Measurements from ENCODE around the gene FOLH1. TPM values are rescaled to one million over a fixed set of nuclear protein-coding genes. Genes with fewer than 3 reads are reported as not detected.
"Not testable (repeated sequence)": the region's sequence is repeated elsewhere in the genome, so short reads cannot be mapped to it uniquely, and the experiment has no call there.

FOLH1 gene
- total and polyA plus RNA-seq, 2 donors (not counting 1 experiment from before 2014, with no cell fraction given) = 1.2 TPM; not detected in 1

DNA sequence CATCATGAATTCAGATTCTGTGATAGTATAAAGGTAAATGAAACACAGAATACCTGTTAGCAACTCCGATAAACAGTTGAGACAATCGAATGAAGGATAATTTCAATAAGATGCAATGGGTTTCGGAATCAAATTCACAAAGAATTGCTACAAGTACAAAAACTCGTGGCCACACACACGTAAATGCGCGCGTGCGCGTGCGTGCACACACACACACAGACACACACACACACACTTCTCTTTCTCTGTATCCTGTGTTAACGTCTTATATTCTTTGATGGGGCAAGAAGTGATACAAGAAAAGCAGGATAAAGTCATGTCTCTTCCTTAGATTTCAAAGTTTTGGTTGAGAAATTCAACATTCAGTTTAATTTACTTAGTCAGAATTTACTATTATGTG, 57.2 kb downstream of the FOLH1 start:
- Histone ChIP-seq H3K9ac (ENCODE audit: insufficient read depth, low read length) (no peak overlapping the region), H3K36me3 (ENCODE audit: control insufficient read depth, insufficient read depth, low read length) (no peaks in the 10 kb centered on the region), H4K20me1 (ENCODE audit: control insufficient read depth, extremely low read depth, insufficient read depth, low read length) (no peaks in the 10 kb centered on the region), H3K9me3 (ENCODE audit: control insufficient read depth, insufficient read depth, low read depth, low read length) (no peaks in the 10 kb centered on the region), H3K27me3 (ENCODE audit: control insufficient read depth, insufficient read depth, low read length) (no peaks in the 10 kb centered on the region), H3K4me3 (replicated peaks in 1 of 4; ENCODE audit: control extremely low read depth in 1 of 4, insufficient read depth in 1 of 4, low read depth in 3 of 4, low read length in 4 of 4) (no peak overlapping the region), H3K79me2 (ENCODE audit: control insufficient read depth, insufficient read depth, low read length) (no peaks in the 10 kb centered on the region), H3K4me1 (ENCODE audit: control insufficient read depth, extremely low read depth, insufficient read depth, low read length) (no peaks in the 10 kb centered on the region), H2AFZ (ENCODE audit: low read length) (no peak overlapping the region), H3K4me2 (ENCODE audit: extremely low read depth, insufficient read depth, low read length) (no peak overlapping the region), H3K27ac (ENCODE audit: insufficient read depth, low read length) (no peak overlapping the region)
- DNase-seq (ENCODE audit: low read depth in 2 of 2) = no peak
- no peak for TF ChIP-seq EZH2 (IDR thresholded peaks at IDR 0.05; ENCODE audit: low read length, missing control alignments)
- TF ChIP-seq, protein P1, sequence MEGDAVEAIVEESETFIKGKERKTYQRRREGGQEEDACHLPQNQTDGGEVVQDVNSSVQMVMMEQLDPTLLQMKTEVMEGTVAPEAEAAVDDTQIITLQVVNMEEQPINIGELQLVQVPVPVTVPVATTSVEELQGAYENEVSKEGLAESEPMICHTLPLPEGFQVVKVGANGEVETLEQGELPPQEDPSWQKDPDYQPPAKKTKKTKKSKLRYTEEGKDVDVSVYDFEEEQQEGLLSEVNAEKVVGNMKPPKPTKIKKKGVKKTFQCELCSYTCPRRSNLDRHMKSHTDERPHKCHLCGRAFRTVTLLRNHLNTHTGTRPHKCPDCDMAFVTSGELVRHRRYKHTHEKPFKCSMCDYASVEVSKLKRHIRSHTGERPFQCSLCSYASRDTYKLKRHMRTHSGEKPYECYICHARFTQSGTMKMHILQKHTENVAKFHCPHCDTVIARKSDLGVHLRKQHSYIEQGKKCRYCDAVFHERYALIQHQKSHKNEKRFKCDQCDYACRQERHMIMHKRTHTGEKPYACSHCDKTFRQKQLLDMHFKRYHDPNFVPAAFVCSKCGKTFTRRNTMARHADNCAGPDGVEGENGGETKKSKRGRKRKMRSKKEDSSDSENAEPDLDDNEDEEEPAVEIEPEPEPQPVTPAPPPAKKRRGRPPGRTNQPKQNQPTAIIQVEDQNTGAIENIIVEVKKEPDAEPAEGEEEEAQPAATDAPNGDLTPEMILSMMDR (conservative IDR thresholded peaks at IDR 0.05 in 1 of 2, IDR thresholded peaks at IDR 0.05 in 1 of 2; ENCODE audit: low read depth in 1 of 2, low read length in 2 of 2) = no peak

DNA sequence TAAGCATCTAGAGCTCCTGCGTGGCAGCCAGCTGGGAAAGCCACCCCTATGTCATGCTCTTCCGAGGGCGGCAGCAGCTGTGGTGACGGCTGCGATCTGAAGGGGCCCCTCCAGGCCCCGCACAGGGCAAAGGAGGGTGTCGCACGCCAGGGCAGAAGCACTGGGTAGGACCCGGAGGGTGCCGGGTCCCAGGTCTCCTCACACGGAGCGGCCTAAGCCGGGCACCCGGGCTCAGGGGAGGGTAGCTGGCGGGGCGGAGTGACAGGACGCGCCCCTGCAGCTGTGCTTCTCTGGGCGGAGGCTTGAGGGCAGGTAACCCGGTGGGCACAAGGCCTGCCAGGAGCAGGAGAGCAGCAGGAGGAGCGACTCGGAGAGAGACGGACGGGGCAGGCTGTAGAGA, 106.0 kb downstream of the FOLH1 start:
- H3K27ac ChIP-seq (ENCODE audit: insufficient read depth, low read length); H3K4me3 ChIP-seq (replicated peaks in 1 of 4; ENCODE audit: control extremely low read depth in 1 of 4, insufficient read depth in 1 of 4, low read depth in 3 of 4, low read length in 4 of 4); H3K4me1 ChIP-seq (ENCODE audit: control insufficient read depth, extremely low read depth, insufficient read depth, low read length); H3K27me3 ChIP-seq (ENCODE audit: control insufficient read depth, insufficient read depth, low read length); H3K9me3 ChIP-seq (ENCODE audit: control insufficient read depth, insufficient read depth, low read depth, low read length); H4K20me1 ChIP-seq (ENCODE audit: control insufficient read depth, extremely low read depth, insufficient read depth, low read length); H3K36me3 ChIP-seq (ENCODE audit: control insufficient read depth, insufficient read depth, low read length); H3K4me2 ChIP-seq (ENCODE audit: extremely low read depth, insufficient read depth, low read length); DNase-seq (ENCODE audit: low read depth in 2 of 2); H3K79me2 ChIP-seq (ENCODE audit: control insufficient read depth, insufficient read depth, low read length); H2AFZ ChIP-seq (ENCODE audit: low read length); H3K9ac ChIP-seq (ENCODE audit: insufficient read depth, low read length): not testable (repeated sequence)

Other genes with a start within 250 kb of the FOLH1 start
- not detected in 2 replicates for gene TRIM51G, start 224.7 kb downstream of the FOLH1 start, total RNA-seq
- not detected in 2 replicates for gene TRIM51G, start 224.7 kb downstream of the FOLH1 start, polyA plus RNA-seq
- gene TRIM49B, start 179.8 kb downstream of the FOLH1 start, total RNA-seq = not detected in 2 replicates
- not detected in 2 replicates for gene TRIM49B, start 179.8 kb downstream of the FOLH1 start, polyA plus RNA-seq
- gene TRIM64C, start 149.5 kb downstream of the FOLH1 start, total RNA-seq = not detected in 2 replicates
- not detected in 2 replicates for gene TRIM64C, start 149.5 kb downstream of the FOLH1 start, polyA plus RNA-seq